Measurements from ENCODE around the gene ZNF318.
"Not testable (repeated sequence)": the region's sequence is repeated elsewhere in the genome, so short reads cannot be mapped to it uniquely, and the experiment has no call there.

The ZNF318 gene

DNA sequence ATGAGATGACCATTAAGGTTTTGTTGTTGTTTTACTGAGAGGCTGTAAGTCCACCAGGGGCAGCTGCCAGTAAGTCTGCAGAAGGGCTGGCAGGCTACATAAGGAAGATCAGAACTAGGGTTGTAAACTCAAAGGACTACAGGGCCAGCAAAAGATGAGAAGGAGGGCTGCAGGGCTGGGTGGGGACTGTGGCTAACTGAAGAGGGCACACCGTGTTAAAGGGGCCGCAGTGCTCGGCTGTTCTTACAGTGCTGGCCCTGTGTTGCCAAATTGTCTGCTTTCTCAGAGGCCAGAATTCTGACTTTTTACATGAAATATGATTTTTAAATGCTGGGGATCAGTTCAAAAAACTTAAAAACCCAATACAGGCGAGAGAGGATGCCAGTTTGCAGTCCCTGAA lies 25.5 kb upstream of the ZNF318 start:
- TF ChIP-seq, protein P1, sequence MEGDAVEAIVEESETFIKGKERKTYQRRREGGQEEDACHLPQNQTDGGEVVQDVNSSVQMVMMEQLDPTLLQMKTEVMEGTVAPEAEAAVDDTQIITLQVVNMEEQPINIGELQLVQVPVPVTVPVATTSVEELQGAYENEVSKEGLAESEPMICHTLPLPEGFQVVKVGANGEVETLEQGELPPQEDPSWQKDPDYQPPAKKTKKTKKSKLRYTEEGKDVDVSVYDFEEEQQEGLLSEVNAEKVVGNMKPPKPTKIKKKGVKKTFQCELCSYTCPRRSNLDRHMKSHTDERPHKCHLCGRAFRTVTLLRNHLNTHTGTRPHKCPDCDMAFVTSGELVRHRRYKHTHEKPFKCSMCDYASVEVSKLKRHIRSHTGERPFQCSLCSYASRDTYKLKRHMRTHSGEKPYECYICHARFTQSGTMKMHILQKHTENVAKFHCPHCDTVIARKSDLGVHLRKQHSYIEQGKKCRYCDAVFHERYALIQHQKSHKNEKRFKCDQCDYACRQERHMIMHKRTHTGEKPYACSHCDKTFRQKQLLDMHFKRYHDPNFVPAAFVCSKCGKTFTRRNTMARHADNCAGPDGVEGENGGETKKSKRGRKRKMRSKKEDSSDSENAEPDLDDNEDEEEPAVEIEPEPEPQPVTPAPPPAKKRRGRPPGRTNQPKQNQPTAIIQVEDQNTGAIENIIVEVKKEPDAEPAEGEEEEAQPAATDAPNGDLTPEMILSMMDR (IDR thresholded peaks at IDR 0.05; ENCODE audit: low read depth, low read length) = no peak
- no peak overlapping the region for H3K4me3 ChIP-seq (ENCODE audit: low read depth, low read length)

DNA sequence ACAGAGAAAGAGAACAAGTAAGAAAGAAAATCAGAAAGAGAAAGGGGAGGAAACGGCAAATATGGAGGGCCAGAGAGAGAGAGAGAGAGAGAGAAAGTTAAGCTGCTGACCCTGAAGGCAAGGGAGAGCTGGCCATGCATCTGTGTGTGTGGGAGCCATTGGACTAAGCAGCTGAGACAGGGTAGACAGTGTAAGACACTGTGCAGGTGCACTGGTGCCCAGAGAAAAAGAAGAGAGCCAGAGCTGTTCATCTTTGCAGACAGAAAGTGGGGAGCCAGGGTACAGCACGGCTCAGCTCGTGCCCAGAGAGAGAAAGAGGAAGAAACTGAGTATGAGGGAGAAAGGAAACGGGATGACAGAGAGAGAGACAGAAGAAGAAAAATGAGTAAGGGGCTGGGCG lies 24.2 kb upstream of the ZNF318 start:
- H3K4me3 ChIP-seq (ENCODE audit: low read depth, low read length) = no peak overlapping the region
- TF ChIP-seq, protein P1 (IDR thresholded peaks at IDR 0.05; ENCODE audit: low read depth, low read length) = no peak

DNA sequence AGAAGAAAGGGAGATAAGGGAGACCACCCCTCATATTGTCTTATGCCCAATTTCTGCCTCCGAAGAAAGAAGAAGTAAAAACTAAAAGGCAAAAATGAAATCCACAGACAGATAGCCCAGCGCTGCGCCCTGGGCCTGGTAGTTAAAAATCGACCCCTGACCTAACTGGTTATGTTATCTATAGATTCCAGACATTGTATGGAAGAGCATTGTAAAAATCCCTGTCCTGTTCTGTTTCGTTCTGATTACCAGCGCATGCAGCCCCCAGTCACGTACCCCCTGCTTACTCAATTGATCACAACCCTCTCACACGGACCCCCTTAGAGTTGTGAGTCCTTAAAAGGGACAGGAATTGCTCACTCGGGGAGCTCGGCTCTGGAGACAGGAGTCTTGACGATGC lies 23.7 kb upstream of the ZNF318 start:
- not testable (repeated sequence) for H3K4me3 ChIP-seq (ENCODE audit: low read depth, low read length)

DNA sequence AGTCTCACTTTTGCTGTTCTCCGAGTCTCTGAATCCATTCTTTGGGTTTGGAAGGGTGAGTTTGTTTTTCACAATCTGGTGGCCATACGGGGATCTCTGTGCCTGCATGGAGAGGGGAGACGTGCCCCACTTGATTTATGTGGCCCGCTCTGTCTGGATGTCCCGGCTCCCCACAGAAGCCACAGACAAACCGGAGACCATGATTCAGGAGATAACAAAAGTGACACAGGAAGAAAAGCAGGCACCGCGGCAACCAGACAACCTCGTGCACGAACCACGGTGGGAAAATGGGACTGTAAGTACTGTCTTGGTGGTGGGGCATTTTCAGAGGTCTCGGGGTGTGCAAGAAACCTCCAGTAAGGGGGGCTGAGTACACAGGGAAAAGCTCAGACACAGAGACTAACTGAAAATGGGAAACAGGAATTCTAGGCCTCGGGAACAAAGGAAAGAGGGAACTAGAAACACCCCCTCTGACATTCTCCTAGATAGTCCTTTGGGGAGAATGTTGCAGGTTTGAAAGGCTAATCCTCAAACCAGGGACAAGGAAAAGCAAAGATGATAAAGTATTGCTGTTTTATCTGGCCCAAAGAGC lies 22.1 kb upstream of the ZNF318 start:
- TF ChIP-seq, protein P1 (IDR thresholded peaks at IDR 0.05; ENCODE audit: low read depth, low read length) = no peak
- no peak overlapping the region for H3K4me3 ChIP-seq (ENCODE audit: low read depth, low read length)

DNA sequence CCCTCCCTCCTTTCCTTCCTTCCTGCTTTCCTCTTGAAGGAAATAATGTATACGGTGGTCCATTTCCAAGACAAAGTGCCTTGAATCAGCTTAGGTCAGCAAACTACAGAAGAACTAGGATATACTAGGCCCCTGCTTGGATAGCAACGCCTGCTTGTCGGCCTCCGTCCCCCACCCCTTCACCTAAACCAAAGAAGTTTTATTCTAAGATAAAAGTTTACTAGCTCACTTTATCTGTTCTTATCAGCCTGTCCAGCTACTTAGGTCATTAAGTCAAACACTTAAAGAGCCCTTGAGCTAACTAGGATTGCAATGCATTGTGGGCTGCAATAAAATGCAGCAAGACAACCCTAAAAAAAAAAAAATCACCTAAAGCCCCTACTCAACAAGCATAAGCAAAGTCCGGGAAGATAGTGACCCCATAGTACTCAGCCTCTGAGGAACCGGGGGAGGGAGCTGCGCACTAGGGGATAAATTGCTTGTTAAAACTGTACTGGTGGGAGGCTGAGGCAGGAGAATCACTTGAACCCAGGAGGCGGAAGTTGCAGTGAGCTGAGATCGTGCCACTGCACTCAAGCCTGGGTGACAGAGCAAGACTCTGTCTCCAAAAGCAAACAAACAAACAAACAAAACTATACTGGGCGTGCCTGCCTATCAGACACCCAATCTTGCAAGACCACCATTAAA lies 21.4 kb upstream of the ZNF318 start:
- H3K4me3 ChIP-seq (ENCODE audit: low read depth, low read length) = not testable (repeated sequence)

DNA sequence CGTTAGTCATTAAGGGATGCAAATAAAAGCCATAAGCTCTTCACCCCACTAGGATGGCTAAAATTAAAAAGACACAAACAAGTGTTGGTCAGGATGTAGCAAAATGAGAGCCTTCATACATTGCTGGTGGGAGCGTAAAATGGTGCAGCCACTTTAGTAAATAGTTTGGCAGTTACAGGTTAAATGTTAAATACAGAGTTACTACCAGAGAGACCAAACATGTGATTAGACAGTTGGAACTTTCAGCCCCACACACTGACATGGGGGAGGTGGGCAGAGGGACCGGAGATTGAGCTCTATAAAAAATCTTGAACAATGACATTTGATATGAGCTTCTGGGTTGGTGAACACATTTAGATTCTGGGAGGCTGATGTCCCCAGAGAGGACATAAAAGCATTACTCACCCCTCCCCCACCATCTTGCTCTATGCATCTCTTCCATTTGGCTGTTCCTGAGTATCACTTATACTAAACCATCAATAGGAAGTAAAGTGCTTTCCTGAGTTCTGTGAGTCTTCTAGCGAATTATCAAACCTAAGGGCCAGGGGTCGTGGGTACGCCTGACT lies 20.4 kb upstream of the ZNF318 start:
- no peak overlapping the region for H3K4me3 ChIP-seq (ENCODE audit: low read depth, low read length)
- TF ChIP-seq, protein P1 (IDR thresholded peaks at IDR 0.05; ENCODE audit: low read depth, low read length) = no peak

DNA sequence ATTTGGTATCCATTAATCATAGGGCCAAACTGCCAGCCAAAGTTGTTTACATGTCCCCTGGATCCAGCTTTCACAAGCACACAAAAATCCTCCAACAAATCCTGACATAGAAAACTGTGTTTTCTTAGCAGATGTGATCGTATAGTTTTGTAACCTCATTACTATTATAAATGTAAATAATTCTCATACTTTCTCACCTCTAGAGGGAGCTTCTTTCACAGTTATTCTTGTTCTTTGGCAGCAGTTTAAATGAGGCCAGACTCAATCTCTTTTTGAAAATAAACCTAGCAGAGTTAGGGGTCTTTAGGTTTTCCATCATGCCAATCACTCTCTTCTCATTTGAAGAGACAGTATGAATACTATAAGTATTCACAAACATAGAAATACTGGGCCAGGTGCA lies 17.0 kb upstream of the ZNF318 start:
- no peak overlapping the region for H3K4me3 ChIP-seq (ENCODE audit: low read depth, low read length)
- TF ChIP-seq, protein P1 (IDR thresholded peaks at IDR 0.05; ENCODE audit: low read depth, low read length) = peak; percentile 7; the same call in 1 of the 2 replicates

DNA sequence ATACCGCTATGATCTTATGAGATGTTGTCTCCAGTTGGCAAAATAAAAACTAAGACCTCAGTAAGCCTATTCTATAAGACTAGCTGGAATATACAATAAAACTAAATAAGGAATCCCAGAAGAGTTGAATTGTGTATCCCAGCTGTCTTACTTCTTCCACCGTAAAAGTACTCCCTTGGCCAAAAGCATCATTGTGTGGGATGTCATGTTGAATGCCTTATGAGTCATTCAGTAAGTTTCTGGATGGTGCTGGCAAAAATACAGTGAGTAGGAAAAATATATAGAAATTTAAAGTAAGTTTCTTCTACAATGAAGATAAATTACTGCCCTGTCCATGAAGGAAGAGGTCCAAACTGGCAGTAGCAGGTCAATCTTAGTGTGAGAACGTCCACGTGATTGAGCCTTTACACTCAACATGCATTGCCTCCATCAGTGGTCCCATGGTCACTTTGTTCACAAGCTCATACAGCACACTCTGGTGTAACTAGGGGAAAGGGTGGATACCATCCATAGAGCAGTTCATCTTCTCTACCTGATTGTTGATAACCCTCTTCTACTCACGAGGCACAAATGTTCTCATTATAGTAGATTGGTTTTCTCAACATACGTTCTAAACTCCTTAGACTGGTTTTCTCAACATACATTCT lies 13.7 kb upstream of the ZNF318 start:
- TF ChIP-seq, protein P1 (IDR thresholded peaks at IDR 0.05; ENCODE audit: low read depth, low read length) = no peak
- H3K4me3 ChIP-seq (ENCODE audit: low read depth, low read length) = no peak overlapping the region

DNA sequence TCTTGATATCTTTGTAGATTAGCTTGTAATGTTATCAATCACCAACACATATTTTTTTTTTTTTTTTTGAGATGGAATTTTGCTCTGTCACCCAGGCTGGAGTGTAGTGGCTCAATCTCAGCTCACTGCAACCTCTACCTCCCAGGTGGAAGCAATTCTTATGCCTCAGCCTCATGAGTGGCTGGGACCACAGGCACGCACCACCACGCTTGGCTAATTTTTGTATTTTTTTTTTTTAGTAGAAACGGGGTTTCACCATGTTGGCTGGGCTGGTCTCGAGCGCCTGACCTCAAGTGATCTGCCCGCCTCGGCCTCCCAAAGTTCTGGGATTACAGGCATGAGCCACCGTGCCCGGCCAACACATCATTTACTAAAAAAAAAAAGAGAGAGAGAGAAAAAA lies 11.4 kb upstream of the ZNF318 start:
- not testable (repeated sequence) for H3K4me3 ChIP-seq (ENCODE audit: low read depth, low read length)
